ENCODE results near the gene SETD5. TPM values are rescaled to one million over a fixed set of nuclear protein-coding genes. Genes with fewer than 3 reads are reported as not detected.

The SETD5 gene
- total and polyA plus RNA-seq, 2 experiments from 2014 or later, result 143 to 172 TPM

DNA sequence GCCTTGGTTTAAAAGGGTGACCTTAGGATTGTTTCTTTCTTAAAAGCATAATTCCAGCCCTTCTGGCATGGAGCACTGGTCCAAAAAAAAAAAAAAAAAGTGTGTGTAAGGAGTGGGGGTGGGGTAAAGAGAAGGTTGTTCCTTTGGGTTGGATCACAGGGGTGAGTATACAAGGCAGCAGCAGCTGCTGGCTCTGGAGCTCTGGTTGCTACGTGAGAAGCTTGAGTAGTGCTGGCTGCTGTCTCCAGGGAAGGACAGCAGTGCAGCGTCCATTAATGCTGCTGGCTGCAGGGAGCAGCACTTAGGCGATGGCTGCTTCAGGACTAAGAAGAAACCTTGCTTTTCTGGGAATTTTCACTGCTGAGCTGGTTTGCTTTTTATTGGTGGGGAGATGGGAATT, 2.3 kb downstream of the SETD5 start:
- H3K27ac ChIP-seq (ENCODE audit: low read depth), result peak overlapping the region; percentile 98; the same call in 1 of the 2 replicates
- H3F3A ChIP-seq (replicated peaks; ENCODE audit: low read depth), result peaks cover 5% of the 10 kb centered on the region; the same call in 1 of the 2 replicates
- peaks cover 15% of the 10 kb centered on the region for H3K27me3 Mint-ChIP-seq (ENCODE audit: insufficient read depth, low read depth, poor library complexity)
- DNase-seq (ENCODE audit: low spot score), result peak; percentile 88
- H3K4me3 ChIP-seq, result peak overlapping the region; percentile 88
- H3K9me2 ChIP-seq (ENCODE audit: insufficient read depth), result no peaks in the 10 kb centered on the region
- peaks cover 45% of the 10 kb centered on the region for H4K20me1 ChIP-seq (replicated peaks; ENCODE audit: insufficient read depth)
- peaks cover 56% of the 10 kb centered on the region for H3K4me1 ChIP-seq (ENCODE audit: insufficient read depth)
- H3K79me2 ChIP-seq (replicated peaks; ENCODE audit: insufficient read depth), result peaks cover 84% of the 10 kb centered on the region
- peaks cover 4% of the 10 kb centered on the region; the same call in 1 of the 2 replicates for H3K36me3 ChIP-seq (ENCODE audit: insufficient read depth)
- no peak overlapping the region for H2AFZ ChIP-seq
- peak; percentile 17 for ATAC-seq
- no peak for TF ChIP-seq EZH2 (IDR thresholded peaks at IDR 0.05; ENCODE audit: low read depth, unreplicated experiment)
- TF ChIP-seq NANOG (IDR thresholded peaks at IDR 0.05; ENCODE audit: borderline replicate concordance), result peak; percentile 32; the same call in 1 of the 2 replicates
- TF ChIP-seq POLR2AphosphoS5 (IDR thresholded peaks at IDR 0.05; ENCODE audit: low read depth), result no peak
- H3K27me3 ChIP-seq (ENCODE audit: insufficient read depth), result no peaks in the 10 kb centered on the region
- H3K4me2 ChIP-seq, result peak overlapping the region; percentile 90
- peak overlapping the region; percentile 85 for H3K27ac Mint-ChIP-seq
- H3K9me3 Mint-ChIP-seq, result no peaks in the 10 kb centered on the region; the same call in 2 of the 3 replicates
- H3K4me1 Mint-ChIP-seq, result peaks cover 47% of the 10 kb centered on the region
- peaks cover 32% of the 10 kb centered on the region for H3K36me3 Mint-ChIP-seq (ENCODE audit: low read depth)
- H3K4me3 Mint-ChIP-seq, result peak overlapping the region; percentile 94

DNA sequence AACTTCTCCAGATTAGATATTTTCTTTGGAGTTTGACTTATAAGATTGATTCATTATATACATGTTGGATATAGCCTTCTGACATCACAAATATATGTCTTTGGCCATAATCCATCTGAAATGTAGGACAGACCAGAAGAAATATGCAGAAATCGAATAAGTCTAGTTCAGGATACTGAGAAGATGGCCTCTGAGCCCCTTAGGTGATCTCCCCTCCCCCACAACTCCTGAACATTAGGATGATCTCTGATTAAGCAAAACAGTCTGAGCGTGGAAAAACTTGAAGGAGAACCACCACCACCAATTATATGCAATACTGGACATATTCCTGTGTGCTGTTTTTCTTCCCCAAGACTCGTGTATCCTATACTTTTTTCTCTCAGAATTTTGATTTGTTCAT, 3.2 kb downstream of the SETD5 start:
- Histone ChIP-seq H3K79me2 (replicated peaks; ENCODE audit: insufficient read depth) (peaks cover 84% of the 10 kb centered on the region), H3K9me2 (ENCODE audit: insufficient read depth) (no peaks in the 10 kb centered on the region), H3K4me2 (peak overlapping the region; percentile 90), H3K4me3 (peak overlapping the region; percentile 88), H3K4me1 (ENCODE audit: insufficient read depth) (peaks cover 56% of the 10 kb centered on the region), H3F3A (replicated peaks; ENCODE audit: low read depth) (0 out of 2 replicates have a peak, but pooled peaks cover 5% of the 10 kb centered on the region), H2AFZ (no peak overlapping the region), H4K20me1 (replicated peaks; ENCODE audit: insufficient read depth) (peaks cover 45% of the 10 kb centered on the region), H3K27ac (ENCODE audit: low read depth) (peak overlapping the region; percentile 82; the same call in 1 of the 2 replicates), H3K27me3 (ENCODE audit: insufficient read depth) (no peaks in the 10 kb centered on the region), H3K36me3 (ENCODE audit: insufficient read depth) (no peaks in the 10 kb centered on the region)
- H3K4me1 Mint-ChIP-seq, result peaks cover 47% of the 10 kb centered on the region
- H3K9me3 Mint-ChIP-seq, result no peaks in the 10 kb centered on the region; the same call in 2 of the 3 replicates
- peaks cover 24% of the 10 kb centered on the region for H3K36me3 Mint-ChIP-seq (ENCODE audit: low read depth)
- H3K27me3 Mint-ChIP-seq (ENCODE audit: insufficient read depth, low read depth, poor library complexity), result peaks cover 14% of the 10 kb centered on the region
- H3K27ac Mint-ChIP-seq, result peak overlapping the region; percentile 88
- H3K4me3 Mint-ChIP-seq, result peak overlapping the region; percentile 94
- DNase-seq (ENCODE audit: low spot score) (peak; percentile 62), ATAC-seq (no peak)
- no peak for TF ChIP-seq CREB1 (CRISPR knock-in tag; IDR thresholded peaks at IDR 0.05; ENCODE audit: low read depth)
- no peak for TF ChIP-seq NANOG (IDR thresholded peaks at IDR 0.05; ENCODE audit: borderline replicate concordance)
- TF ChIP-seq, protein P1, sequence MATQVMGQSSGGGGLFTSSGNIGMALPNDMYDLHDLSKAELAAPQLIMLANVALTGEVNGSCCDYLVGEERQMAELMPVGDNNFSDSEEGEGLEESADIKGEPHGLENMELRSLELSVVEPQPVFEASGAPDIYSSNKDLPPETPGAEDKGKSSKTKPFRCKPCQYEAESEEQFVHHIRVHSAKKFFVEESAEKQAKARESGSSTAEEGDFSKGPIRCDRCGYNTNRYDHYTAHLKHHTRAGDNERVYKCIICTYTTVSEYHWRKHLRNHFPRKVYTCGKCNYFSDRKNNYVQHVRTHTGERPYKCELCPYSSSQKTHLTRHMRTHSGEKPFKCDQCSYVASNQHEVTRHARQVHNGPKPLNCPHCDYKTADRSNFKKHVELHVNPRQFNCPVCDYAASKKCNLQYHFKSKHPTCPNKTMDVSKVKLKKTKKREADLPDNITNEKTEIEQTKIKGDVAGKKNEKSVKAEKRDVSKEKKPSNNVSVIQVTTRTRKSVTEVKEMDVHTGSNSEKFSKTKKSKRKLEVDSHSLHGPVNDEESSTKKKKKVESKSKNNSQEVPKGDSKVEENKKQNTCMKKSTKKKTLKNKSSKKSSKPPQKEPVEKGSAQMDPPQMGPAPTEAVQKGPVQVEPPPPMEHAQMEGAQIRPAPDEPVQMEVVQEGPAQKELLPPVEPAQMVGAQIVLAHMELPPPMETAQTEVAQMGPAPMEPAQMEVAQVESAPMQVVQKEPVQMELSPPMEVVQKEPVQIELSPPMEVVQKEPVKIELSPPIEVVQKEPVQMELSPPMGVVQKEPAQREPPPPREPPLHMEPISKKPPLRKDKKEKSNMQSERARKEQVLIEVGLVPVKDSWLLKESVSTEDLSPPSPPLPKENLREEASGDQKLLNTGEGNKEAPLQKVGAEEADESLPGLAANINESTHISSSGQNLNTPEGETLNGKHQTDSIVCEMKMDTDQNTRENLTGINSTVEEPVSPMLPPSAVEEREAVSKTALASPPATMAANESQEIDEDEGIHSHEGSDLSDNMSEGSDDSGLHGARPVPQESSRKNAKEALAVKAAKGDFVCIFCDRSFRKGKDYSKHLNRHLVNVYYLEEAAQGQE (IDR thresholded peaks at IDR 0.05; ENCODE audit: unreplicated experiment), result no peak
- TF ChIP-seq ZNF331 (CRISPR knock-in tag; IDR thresholded peaks at IDR 0.05; ENCODE audit: low read depth), result no peak
- TF ChIP-seq, protein P2, sequence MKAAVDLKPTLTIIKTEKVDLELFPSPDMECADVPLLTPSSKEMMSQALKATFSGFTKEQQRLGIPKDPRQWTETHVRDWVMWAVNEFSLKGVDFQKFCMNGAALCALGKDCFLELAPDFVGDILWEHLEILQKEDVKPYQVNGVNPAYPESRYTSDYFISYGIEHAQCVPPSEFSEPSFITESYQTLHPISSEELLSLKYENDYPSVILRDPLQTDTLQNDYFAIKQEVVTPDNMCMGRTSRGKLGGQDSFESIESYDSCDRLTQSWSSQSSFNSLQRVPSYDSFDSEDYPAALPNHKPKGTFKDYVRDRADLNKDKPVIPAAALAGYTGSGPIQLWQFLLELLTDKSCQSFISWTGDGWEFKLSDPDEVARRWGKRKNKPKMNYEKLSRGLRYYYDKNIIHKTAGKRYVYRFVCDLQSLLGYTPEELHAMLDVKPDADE (IDR thresholded peaks at IDR 0.05), result no peak
- TF ChIP-seq, protein P3, sequence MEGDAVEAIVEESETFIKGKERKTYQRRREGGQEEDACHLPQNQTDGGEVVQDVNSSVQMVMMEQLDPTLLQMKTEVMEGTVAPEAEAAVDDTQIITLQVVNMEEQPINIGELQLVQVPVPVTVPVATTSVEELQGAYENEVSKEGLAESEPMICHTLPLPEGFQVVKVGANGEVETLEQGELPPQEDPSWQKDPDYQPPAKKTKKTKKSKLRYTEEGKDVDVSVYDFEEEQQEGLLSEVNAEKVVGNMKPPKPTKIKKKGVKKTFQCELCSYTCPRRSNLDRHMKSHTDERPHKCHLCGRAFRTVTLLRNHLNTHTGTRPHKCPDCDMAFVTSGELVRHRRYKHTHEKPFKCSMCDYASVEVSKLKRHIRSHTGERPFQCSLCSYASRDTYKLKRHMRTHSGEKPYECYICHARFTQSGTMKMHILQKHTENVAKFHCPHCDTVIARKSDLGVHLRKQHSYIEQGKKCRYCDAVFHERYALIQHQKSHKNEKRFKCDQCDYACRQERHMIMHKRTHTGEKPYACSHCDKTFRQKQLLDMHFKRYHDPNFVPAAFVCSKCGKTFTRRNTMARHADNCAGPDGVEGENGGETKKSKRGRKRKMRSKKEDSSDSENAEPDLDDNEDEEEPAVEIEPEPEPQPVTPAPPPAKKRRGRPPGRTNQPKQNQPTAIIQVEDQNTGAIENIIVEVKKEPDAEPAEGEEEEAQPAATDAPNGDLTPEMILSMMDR (conservative IDR thresholded peaks at IDR 0.05; ENCODE audit: low read depth in 2 of 2), result no peak
- TF ChIP-seq STAT1 (IDR thresholded peaks at IDR 0.05; ENCODE audit: unreplicated experiment), result no peak
- no peak for TF ChIP-seq POLR2AphosphoS5 (IDR thresholded peaks at IDR 0.05; ENCODE audit: low read depth)
- no peak for TF ChIP-seq JUNB (IDR thresholded peaks at IDR 0.05; ENCODE audit: unreplicated experiment)
- TF ChIP-seq EZH2phosphoT487 (IDR thresholded peaks at IDR 0.05; ENCODE audit: unreplicated experiment), result no peak

All from GM23338 (cell line).